Posterior cingulate gyrus (tissue), 11 donors: ENCODE data around the gene SHROOM1.
"Not testable (repeated sequence)": the region's sequence is repeated elsewhere in the genome, so short reads cannot be mapped to it uniquely, and the experiment has no call there.

Experiments
- DNase-seq, 10 donors: peaks; one replicate each; pipeline versions ENCODE4 v3.0.0 to v3.0.0-alpha.2; 2020 to 2021; ENCODE audit warnings: mixed read lengths in 3 of 10
- intact Hi-C: fragments of 100-400 bp; cut with DNase I; formaldehyde crosslinking; loops from one replicate; pipeline ENCODE4 v1.15.1; 2023

The SHROOM1 gene

DNA sequence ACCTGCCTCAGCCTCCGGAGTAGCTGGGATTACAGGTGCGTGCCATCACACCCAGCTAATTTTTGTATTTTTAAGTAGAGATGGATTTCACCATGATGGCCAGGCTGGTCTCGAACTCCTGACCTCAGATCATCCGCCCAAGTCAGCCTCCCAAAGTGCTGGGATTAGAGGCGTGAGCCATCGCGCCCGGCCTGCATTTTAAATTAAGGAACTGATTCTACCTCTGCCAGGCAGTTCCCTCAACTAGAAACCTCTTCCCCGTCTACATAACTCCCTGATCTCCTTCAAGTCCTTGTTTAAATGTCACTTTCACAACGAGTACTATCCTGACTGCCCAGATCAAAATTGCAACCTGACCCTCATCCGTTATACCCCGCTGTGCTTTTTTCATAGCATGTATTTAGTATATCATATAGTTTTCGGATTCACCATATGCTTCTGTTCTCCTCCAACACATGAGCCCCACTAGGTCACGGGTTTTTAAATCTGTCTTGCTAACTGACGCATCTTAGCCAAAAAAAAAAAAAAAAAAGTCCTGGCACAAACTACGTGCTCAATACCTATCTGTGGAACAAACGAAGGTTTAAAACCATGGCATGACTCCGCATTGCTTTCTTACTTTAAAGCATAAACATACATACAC lies 18.2 kb downstream of the SHROOM1 start:
- intact Hi-C loops, result loop anchor here (5.0 kb wide), 1 partner anchor 35 kb away; the partner anchor contains the start of gene SEPTIN8
- peak in 1 of 10 donors; percentile 64 for DNase-seq

DNA sequence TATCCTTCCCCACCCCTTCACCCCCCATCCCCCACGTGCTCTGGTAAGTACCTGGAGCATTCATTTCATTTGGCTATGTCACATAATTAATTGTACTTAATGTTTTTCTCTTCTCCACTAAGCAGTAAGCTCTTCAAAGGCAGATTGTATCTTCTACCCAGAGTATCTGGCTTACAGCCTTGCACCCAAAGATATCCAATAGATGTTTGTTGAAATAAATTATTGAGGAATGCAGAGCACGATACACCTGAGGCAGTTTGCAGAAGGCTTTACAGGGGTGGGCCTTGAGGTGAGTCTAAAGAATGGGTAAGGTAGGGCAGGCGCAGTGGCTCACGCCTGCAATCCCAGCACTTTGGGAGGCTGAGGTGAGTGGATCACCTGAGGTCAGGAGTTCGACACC lies 19.8 kb downstream of the SHROOM1 start:
- no peak for DNase-seq
- intact Hi-C loops, result loop anchor here (5.0 kb wide), 1 partner anchor 33 kb away; the partner anchor contains the start of gene SEPTIN8

DNA sequence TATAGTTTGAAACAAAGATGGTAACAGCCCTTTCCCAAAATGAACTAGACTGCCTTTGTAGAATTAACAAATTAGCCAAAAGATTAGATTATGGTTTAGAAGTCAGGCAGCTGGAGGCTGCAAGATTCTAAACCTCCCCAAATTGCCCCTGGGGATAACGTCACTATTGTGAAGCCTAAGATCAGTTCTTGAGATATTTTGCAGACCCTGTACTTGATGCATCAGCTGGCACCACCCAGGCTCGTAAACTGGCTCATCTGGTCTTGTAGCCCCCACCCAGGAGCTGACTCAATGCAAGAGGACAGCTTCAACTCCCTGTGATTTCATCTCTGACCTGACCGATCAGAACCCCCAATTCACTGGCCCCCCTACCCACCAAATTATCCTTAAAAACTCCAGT lies 21.6 kb downstream of the SHROOM1 start:
- intact Hi-C loops, result no loop called here

DNA sequence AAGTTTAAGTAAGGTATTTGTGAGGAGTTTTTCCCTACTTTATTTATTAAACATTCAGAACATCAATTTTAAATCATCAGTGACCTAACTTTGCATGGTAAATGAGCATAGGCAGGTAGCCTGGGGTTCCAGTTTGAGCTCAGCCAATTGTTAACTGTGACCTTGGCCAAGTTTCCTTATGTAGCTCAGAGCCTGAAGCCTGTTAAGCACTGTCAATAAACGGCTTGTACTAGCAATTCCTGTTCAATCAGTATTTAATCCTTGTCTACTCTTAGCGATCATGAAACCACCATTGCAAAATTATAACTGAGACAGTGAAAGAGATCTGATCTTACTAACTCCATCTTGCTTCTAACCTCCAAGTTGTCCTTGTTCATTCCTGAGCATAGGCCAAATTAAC lies 22.0 kb downstream of the SHROOM1 start:
- intact Hi-C loops, result no loop called here
- no peak for DNase-seq

More for the DNA sequence above, 21.6 kb downstream of the SHROOM1 start:
- DNase-seq, result no peak

DNA sequence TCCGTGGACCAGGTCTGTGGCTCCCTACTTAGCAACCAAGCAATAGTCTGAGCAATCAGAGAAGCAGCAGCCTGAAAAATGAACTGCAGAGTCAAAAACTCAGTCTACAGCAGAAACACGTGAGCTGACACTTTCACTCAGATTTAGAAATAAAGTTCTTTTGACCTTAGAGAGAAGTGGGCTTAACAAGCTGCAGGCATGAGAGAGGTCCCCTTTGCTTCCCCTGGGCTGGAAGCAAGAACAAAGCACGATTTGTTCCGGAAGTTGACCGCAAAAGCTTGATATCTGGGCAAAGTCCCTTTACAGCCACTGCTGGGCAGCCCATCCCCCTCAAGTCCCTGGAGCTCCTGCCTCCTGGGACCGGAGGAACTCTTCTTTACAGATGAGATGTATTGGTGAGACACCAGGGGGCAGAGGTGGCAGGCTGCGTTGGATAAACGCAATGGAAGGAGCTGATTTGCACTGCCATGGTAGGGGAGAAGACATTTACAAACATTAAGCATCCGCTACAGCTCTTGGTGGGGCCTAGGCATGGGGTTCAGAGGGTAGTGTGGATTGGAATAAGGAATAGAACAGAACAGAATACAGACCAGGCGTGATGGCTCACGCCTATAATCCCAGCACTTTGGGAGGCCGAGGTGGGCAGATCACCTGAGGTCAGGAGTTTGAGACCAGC lies 23.1 kb downstream of the SHROOM1 start:
- DNase-seq, result peak in 4 of 10 donors; percentile 54 to 92 (median 62)

DNA sequence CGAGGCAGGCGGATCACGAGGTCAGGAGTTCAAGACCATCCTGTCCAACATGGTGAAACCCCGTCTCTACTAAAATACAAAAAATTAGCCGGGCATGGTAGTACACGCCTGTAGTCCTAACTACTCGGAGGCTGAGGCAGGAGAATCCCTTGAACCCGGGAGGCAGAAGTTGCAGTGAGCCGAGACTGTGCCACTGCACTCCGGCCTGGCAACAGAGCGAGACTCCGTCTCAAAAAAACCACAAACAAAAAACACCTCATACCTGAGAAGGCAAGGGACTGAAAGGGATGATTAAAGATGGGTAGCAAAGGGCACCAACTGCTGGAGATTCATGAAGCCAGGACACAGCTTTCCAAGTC lies 23.7 kb downstream of the SHROOM1 start:
- intact Hi-C loops, result not testable (repeated sequence)
- DNase-seq, result peak in 1 of 10 donors; percentile 55

More for the DNA sequence above, 23.1 kb downstream of the SHROOM1 start:
- intact Hi-C loops, result no loop called here

DNA sequence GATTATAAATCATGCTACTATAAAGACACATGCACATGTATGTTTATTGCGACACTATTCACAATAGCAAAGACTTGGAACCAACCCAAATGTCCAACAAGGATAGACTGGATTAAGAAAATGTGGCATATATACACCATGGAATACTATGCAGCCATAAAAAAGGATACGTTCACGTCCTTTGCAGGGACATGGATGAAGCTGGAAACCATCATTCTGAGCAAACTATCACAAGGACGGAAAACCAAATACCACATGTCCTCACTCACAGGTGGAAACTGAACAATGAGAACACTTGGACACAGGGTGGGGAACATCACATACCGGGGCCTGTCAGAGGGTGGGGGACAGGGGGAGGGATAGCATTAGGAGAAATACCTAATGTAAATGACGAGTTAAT lies 24.6 kb downstream of the SHROOM1 start:
- intact Hi-C loops, DNase-seq: not testable (repeated sequence)

DNA sequence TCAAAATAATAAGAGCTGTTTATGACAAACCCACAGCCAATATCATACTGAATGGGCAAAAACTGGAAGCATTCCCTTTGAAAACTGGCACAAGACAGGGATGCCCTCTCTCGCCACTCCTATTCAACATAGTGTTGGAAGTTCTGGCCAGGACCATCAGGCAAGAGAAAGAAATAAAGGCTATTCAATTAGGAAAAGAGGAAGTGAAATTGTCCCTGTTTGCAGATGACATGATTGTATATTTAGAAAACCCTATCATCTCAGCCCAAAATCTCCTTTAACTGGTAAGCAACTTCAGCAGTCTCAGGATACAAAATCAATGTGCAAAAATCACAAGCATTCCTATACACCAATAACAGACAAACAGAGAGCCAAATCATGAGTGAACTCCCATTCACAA lies 26.2 kb downstream of the SHROOM1 start:
- intact Hi-C loops, DNase-seq: not testable (repeated sequence)

DNA sequence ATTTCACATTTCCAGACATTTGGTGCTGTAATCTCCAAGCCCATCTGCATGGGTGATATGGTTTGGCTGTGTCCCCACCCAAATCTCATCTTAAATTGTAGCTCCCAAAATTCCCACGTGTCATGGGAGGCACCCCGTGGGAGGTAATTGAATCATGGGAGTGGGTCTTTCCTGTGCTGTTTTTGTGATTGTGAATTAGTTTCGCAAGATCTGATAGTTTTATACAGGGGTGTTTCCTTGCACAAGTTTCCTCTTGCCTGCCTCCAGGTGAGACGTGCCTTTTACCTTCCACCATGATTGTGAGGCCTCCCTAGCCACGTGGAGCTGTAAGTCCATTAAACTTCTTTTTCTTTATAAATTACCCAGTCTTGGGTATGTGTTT lies 27.8 kb downstream of the SHROOM1 start:
- intact Hi-C loops, DNase-seq: not testable (repeated sequence)

DNA sequence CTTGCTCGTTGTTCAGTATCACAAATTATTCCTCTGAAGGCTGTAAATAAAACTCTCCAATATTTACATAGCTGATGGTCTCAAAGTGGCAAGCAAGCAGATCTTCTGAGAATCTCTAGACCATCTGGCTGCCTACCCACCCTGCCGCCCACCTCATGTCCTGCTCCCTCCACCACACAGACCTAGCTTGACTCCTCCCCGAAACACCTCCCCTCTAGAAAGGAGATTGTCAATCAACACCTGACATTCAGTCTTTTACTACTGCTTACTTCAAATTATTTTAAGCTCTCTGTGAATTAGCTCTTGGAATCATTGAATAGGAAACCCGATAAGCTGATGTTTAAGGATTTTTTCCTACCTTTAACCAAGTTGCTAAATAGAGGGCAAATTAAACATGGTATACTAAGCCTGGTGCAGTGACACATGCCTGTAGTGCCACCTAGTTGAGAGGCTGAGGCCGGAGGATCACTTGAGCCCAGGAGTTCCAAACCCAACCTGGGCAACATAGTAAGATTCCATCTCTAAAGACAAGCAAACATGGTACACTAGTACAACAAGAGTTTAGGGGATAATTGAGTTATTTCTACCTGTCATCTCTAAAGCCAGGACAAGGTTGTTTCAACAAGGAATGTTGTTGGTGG lies 28.3 kb downstream of the SHROOM1 start:
- DNase-seq, result peak in 1 of 10 donors; percentile 68
- intact Hi-C loops, result no loop called here

DNA sequence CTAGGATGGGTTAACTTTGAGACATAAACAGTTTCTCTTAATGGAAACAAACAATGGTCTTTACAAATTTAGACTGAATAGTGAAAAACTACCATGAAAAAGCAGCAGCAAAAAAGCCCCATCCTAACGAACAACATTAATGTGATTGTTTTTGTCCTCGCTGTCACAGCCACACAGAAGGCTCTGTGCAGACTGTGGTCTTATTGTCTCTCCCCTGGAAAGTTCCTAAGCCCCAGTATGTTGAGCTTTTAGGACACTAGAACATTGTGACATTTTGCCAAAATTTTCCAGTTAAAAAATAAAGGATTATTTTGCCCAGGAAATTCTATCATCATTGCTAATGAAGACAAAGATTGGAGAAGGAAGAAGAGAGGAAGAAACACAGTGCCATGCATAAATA lies 29.9 kb downstream of the SHROOM1 start:
- intact Hi-C loops, result no loop called here
- DNase-seq, result peak in 2 of 10 donors; percentile 41 to 81

DNA sequence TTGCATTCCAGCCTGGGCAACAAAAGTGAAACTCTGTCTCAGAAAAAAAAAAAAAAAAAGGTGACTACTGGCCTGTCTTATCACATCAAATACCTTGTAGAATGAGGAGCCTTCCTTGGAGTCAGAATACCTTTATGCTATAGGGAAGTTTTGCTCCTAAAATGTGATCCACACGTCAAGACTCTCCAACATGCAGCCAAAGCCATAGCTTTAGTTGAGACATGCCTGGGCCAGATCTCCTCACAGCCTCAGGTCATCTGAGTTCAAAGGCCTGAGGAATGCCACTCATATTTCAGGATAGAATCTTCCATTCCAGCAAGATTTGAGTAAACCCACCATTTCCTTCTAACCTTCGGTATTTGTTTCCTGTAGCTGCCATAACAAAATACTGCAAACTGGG lies 31.1 kb downstream of the SHROOM1 start:
- intact Hi-C loops, result no loop called here
- no peak for DNase-seq

DNA sequence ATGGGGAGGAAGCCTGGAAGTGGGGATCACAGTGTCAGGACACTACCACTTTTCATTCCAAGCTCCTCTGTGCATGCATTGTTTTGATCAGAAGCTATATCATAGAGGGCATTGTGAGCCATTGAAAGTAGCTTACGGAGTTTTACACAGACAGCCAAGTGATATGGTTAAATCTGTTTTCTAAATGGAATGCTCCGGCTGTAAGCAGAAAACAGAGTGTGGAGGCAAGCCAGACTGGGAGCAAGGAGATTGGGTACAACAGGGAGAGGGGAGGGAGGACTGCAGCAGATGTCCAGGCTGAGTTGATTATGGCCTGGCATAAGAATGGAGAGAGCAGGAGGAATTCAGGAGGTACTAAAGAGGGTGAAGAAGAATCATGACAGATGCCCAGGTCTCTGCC lies 32.8 kb downstream of the SHROOM1 start:
- peak in 2 of 10 donors; percentile 63 to 90 for DNase-seq
- intact Hi-C loops, result no loop called here

DNA sequence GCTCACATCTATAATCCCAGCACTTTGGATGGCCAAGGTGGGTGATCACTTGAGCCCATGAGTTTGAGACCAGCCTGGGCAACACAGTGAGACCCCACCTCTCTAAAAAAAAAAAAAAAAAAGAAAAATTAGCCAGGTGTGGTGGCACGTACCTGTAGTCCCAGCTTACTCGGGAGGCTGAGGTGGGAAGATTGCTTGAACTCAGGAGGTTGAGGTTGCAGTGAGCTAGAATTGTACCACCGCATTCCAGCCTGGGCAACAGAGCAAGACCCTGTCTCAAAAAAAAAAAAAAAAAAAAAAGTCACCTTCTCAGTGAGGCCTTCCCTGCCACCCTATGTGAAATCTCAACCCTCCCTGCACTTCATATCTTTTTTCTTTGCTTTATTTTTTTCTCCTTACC lies 39.4 kb downstream of the SHROOM1 start:
- DNase-seq, result no peak
- intact Hi-C loops, result no loop called here

DNA sequence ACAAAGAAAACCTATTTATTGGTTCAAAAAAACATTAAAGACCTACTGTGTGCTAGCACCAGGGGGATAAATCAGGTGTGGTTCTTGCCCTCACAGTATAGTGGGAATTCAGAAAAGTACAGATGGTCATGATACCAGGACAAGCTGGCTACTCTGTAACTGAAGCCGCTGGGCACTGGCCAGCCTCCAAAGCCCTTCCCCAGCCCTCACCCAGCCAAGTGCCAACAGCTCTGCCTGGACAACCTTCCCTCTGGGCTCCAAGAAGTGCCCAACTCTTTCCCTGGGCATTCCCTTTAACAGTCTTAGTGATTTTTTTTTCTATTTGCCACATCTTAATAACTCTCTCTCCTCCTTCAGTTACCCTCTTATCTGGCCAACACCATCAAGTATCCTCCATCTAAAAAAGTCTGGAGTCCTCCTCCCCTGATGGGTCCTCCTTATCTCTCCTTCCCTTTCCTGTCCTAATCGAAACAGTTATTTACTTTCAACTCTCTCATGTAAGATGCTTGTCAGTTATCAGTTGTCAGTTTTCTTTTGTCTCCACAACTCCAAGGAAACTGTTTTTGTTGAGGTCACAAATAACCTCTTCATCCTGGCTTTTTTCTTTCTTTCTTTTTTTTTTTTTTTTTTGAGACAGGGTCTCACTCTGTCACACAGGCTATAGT lies 40.1 kb downstream of the SHROOM1 start:
- intact Hi-C loops, result no loop called here
- DNase-seq, result peak in 4 of 10 donors; percentile 40 to 83 (median 72)

DNA sequence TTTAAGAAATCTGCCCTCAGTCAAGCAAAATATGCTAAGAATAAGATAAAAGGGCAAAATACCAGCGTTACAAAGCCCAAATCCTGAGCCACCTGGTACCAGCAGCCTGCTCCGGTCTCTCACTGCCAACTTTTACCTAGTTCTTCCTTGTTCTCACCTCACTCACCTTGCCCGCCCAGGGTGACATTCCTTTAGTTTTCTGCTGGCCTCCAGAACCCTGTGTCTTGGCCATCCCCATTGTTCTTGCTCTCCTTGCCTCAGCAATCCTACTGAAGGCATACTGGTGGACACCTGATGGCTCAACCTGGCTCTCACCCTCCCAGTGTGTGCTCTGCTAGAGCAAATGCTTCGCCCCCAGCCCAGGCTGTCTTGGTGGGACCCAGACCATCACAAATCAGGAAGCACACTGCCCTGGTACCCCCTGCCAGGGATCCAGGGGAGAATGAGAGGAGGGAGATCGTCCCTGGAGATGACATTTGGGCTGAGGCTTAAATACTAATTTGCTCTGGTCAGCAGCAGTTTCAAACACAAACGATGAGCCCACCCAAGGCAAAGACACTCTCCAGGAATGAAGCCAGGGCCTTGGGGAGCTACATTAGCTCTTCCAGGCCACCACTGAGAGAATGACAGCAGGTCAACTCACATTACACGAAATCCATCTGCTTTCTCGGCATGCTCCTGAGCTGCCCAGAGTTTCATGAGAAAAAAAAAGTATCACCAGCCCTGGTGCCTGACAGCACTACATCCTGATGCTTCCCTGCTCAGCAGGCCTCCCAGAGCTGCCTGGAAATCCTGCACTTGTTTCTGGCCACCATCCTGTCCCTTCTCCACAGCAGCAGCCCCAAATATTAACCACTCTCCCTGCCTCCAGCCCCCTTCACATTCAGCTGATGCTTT lies 41.2 kb downstream of the SHROOM1 start:
- intact Hi-C loops, result no loop called here
- DNase-seq, result peak in 1 of 10 donors; percentile 55

DNA sequence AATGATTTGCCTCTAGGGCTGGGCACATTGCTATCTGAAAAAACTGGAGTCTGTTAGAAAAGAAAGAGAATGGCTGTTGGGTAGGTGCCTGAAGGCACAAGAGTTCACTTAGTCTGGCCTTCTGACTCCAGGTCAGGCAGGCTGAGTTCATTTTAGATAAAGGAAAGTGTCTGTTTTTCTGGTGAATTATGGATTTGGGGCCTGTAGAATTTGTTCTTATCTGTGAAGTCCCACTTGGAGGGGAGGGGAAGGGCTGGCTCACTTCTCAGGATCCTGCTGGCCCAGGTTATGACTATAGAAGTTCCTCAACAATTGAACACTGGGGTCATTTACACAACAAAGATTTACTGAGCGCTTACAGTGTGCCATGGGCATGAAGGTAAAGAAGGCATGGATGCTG lies 41.9 kb downstream of the SHROOM1 start:
- DNase-seq, result no peak
- intact Hi-C loops, result no loop called here

DNA sequence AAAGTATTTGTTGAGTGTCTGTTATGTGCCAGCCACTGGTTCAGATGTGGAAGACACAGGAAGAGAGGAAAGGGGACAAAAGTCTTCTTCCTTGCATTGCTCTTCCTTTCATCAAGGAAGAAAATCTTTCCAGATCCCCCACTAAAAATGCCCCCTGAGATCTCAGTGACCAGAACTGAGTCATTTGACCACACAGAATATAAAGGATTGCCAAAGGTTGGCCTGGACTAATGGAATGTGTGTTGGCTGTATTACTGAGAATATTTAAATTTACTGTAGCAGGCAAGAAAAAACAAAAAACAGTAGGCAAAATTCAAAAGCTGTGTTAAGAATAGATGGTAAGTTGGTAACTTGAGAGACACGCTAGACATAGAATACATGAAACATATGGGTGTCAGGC lies 43.4 kb downstream of the SHROOM1 start:
- DNase-seq, result no peak
- intact Hi-C loops, result no loop called here

DNA sequence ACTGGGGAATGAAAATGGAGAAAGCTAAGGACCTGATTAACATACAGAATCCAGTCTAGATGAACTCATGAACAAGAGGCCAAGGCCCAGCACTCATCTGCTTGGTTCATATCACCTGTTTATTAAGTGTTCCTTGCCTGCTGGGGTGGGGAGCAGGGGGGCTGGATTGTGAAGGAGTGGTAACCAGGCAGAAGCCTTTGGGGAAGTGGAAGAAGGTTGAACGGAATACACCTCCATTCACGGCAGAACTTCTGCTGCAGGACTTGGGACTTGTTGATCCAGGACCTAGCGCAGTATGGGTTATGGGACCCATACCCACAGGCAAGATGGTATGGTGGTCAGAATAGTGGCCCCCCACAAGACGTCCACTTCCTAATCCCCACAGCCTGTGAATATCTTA lies 44.6 kb downstream of the SHROOM1 start:
- intact Hi-C loops, result no loop called here
- DNase-seq, result no peak

DNA sequence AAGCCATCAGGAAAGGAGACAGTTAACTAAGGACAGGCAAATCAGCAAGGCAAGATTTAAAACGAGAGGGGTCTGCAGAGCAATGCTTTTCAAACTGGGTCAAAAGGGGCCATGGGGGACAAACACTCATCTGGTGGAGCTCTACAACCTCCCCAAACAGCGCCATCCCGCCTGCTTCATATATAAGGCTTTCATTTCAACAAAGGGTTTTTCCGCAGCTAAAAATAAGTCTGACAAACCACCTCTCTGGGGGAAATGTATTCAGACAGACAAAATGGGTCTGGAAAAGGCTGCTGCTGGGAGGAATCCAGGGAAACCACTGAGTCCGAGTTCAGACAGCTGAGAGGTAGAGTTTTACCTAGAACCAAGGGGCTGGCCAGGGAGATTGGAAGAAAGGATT lies 45.1 kb downstream of the SHROOM1 start:
- DNase-seq, result peak in 1 of 10 donors; percentile 36
- intact Hi-C loops, result no loop called here
